ENCODE measurements around the gene MUC2. TPM values are rescaled to one million over a fixed set of nuclear protein-coding genes. Genes with fewer than 3 reads are reported as not detected.

Gene MUC2
- total RNA-seq, 1 experiment from 2014 or later = 0.47 TPM

DNA sequence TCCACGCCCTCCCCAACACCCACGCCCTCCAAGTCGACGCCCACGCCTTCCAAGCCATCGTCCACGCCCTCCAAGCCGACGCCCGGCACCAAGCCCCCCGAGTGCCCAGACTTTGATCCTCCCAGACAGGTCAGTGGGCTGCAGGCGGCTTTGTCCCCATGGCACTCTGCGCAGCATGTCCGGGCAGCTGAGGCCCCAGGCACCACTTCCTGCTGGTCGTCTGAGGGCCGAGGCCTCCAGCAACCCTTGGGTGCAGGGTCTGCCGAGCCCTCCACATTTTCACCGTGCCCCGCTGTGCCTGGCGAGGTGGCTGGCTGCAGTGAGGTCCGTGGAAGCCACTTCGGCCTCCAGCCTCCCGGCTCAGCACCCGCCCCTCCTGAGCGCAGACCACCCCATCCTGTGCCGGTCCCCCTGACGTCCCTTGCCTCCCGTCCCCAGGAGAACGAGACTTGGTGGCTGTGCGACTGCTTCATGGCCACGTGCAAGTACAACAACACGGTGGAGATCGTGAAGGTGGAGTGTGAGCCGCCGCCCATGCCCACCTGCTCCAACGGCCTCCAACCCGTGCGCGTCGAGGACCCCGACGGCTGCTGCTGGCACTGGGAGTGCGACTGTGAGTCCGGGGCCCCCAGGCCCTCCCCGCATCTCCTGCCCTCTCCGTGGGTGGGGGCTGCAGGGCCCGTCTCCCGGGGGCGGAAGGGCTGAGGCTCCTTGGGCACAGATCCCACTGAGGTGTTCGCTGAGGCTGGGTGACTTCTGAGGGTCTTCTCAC lies 26.8 kb downstream of the MUC2 start:
- Histone ChIP-seq H3K27ac (ENCODE audit: low read depth, low read length) (no peak overlapping the region), H4K20me1 (ENCODE audit: insufficient read depth) (no peaks in the 10 kb centered on the region), H3K27me3 (ENCODE audit: insufficient read depth, low read length) (no peaks in the 10 kb centered on the region), H2AFZ (ENCODE audit: low read depth, low read length, poor library complexity, severe bottlenecking) (no peak overlapping the region), H3K4me2 (ENCODE audit: low read length) (no peak overlapping the region), H3K9me2 (ENCODE audit: insufficient read depth) (no peaks in the 10 kb centered on the region), H3K4me3 (replicated peaks in 1 of 2; ENCODE audit: low read depth in 1 of 2, low read length in 2 of 2) (no peak overlapping the region), H3K9ac (ENCODE audit: low read length) (no peak overlapping the region), H3K9me3 (ENCODE audit: control insufficient read depth in 1 of 2, insufficient read depth in 1 of 2, low read depth in 1 of 2, low read length in 2 of 2) (no peaks in the 10 kb centered on the region; a peak in 1 of 4 replicates), H3K36me3 (ENCODE audit: control insufficient read depth in 1 of 2, insufficient read depth in 2 of 2, low read length in 2 of 2) (no peaks in the 10 kb centered on the region), H3K79me2 (ENCODE audit: insufficient read depth, low read length) (no peaks in the 10 kb centered on the region), H3K4me1 (ENCODE audit: control insufficient read depth in 1 of 2, insufficient read depth in 2 of 2, low read length in 2 of 2) (no peaks in the 10 kb centered on the region)
- TF ChIP-seq EGR1 (IDR thresholded peaks at IDR 0.05; ENCODE audit: low read depth) (no peak), CTCF (IDR thresholded peaks at IDR 0.05 in 2 of 3, conservative IDR thresholded peaks at IDR 0.05 in 1 of 3; ENCODE audit: borderline replicate concordance in 1 of 3, insufficient read depth in 1 of 3, low read depth in 2 of 3, low read length in 2 of 3) (no peak), EZH2phosphoT487 (IDR thresholded peaks at IDR 0.05; ENCODE audit: borderline replicate concordance) (no peak), CBX3 (IDR thresholded peaks at IDR 0.05; ENCODE audit: low read depth) (no peak), RAD21 (IDR thresholded peaks at IDR 0.05; ENCODE audit: low read depth) (no peak), ATF3 (IDR thresholded peaks at IDR 0.05) (no peak)
- intact Hi-C loops (cut with micrococcal nuclease) = no loop called here
- DNase-seq (ENCODE audit: low read depth, low spot score) = no peak
- ATAC-seq = no peak
- ChIA-PET CTCF (no interaction called here), POLR2A (no interaction called here), RAD21 (ENCODE audit: low non-redundant PET in 1 of 2, low total read pairs in 2 of 2, uncharacterized antibody in 2 of 2, unreplicated experiment in 2 of 2) (no interaction called here)
- BruUV-seq (replicated peaks) = no TSS peak
